Peyer's patch (tissue), 4 donors: ENCODE data around the gene GEMIN5. TPM values are rescaled to one million over a fixed set of nuclear protein-coding genes. Genes with fewer than 3 reads are reported as not detected.

ENCODE experiments used
- DNase-seq, 3 donors: peaks; one replicate each; pipeline ENCODE4 v3.0.0-alpha.2; 2017 to 2019
- H3K27ac ChIP-seq, 4 donors: fragments of 200-600 bp; sonication (generic); one replicate each; pipeline ENCODE4 v1.5.1; 2016 to 2019
- H3K27me3 ChIP-seq, 2 donors: fragments of 200-600 bp; sonication (generic); one replicate each; pipeline ENCODE4 v1.5.1; 2019
- H3K36me3 ChIP-seq, 3 donors: fragments of 200-600 bp; sonication (generic); one replicate each; pipeline ENCODE4 v1.5.1; 2016 to 2019
- H3K4me1 ChIP-seq, 4 donors: fragments of 200-600 bp; sonication (generic); one replicate each; pipeline ENCODE4 v1.5.1; 2016 to 2019
- H3K4me3 ChIP-seq, 4 donors: fragments of 200-600 bp; sonication (generic); 1 replicate in 3 of 4; 2 replicates in 1 of 4; pipeline ENCODE4 v1.5.1; 2016 to 2019; ENCODE audit warnings: mild to moderate bottlenecking in 1 of 4
- H3K9me3 ChIP-seq, 4 donors: fragments of 200-600 bp; sonication (generic); one replicate each; pipeline ENCODE4 v1.5.1; 2016 to 2019; ENCODE audit warnings: mild to moderate bottlenecking in 1 of 4
- POLR2A ChIP-seq, 2 donors: fragments of 450-650 bp; IDR thresholded peaks; one replicate each; pipeline ENCODE4 v1.5.1; 2017; ENCODE audit warnings: antibody characterized with exemption in 2 of 2, mild to moderate bottlenecking in 2 of 2, moderate library complexity in 2 of 2
- total RNA-seq, 4 donors: library from RNA; depleted of rRNA; stranded (reverse); fragments of >200 nt; gene quantifications; one replicate each; pipeline ENCODE4 v1.1.0, GENCODE V29; 2016
- TF ChIP-seq, protein P1 (sequence below), 6 experiments: fragments of 450-650 bp in 4 of 6; fragments of 200-600 bp in 2 of 6; sonication (generic) in 1 of 6; IDR thresholded peaks; one replicate each; pipeline ENCODE4 v1.5.1; 2017 to 2019; ENCODE audit warnings: antibody characterized with exemption in 6 of 6, mild to moderate bottlenecking in 3 of 6, moderate library complexity in 1 of 6

Gene GEMIN5
- total RNA-seq, 4 donors from 2014 or later, result 9.1 to 13.3 (median 12.2) TPM

DNA sequence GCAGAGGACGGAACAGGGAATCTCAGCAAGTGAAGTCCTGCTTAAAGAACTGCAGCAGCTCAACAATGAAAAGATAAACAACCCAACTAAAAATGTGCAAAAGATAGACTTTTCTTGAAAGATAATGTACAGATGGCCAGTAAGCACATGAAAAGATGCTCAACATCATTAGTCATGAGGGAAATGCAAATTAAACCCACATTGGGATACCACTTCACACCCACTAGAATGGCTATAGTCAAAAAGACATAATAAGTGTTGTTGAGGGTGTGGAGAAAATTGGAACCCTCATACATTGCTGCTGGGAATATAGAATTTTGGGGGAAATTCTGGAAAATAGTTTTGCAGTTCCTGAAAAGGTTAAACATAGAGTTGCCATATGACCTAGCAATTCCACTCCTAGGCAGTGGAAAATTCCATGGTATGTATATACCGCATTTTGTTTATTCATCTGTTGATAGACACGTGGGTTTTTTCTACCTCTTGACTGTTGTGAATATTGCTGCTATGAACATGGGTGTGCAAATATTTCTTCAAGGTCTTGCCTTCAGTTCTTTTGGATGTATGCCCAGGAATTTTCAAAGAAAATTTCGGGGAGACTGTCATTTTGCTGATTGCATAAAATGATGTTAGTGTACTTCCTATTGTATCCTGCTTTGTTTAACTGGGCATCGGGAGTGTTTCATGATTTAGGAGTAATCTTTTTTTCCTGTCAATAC, 72.4 kb downstream of the GEMIN5 start:
- Histone ChIP-seq H3K27ac (no peak overlapping the region), H3K9me3 (no peaks in the 10 kb centered on the region), H3K4me1 (peaks cover 0 to 20% (median 9%) of the 10 kb centered on the region in 4 donors), H3K4me3 (no peak overlapping the region), H3K27me3 (no peaks in the 10 kb centered on the region), H3K36me3 (peaks cover 0 to 40% (median 0%) of the 10 kb centered on the region in 3 donors)
- no peak for TF ChIP-seq POLR2A (IDR thresholded peaks at IDR 0.05)
- TF ChIP-seq, protein P1, sequence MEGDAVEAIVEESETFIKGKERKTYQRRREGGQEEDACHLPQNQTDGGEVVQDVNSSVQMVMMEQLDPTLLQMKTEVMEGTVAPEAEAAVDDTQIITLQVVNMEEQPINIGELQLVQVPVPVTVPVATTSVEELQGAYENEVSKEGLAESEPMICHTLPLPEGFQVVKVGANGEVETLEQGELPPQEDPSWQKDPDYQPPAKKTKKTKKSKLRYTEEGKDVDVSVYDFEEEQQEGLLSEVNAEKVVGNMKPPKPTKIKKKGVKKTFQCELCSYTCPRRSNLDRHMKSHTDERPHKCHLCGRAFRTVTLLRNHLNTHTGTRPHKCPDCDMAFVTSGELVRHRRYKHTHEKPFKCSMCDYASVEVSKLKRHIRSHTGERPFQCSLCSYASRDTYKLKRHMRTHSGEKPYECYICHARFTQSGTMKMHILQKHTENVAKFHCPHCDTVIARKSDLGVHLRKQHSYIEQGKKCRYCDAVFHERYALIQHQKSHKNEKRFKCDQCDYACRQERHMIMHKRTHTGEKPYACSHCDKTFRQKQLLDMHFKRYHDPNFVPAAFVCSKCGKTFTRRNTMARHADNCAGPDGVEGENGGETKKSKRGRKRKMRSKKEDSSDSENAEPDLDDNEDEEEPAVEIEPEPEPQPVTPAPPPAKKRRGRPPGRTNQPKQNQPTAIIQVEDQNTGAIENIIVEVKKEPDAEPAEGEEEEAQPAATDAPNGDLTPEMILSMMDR (IDR thresholded peaks at IDR 0.05), result no peak
- DNase-seq, result no peak

DNA sequence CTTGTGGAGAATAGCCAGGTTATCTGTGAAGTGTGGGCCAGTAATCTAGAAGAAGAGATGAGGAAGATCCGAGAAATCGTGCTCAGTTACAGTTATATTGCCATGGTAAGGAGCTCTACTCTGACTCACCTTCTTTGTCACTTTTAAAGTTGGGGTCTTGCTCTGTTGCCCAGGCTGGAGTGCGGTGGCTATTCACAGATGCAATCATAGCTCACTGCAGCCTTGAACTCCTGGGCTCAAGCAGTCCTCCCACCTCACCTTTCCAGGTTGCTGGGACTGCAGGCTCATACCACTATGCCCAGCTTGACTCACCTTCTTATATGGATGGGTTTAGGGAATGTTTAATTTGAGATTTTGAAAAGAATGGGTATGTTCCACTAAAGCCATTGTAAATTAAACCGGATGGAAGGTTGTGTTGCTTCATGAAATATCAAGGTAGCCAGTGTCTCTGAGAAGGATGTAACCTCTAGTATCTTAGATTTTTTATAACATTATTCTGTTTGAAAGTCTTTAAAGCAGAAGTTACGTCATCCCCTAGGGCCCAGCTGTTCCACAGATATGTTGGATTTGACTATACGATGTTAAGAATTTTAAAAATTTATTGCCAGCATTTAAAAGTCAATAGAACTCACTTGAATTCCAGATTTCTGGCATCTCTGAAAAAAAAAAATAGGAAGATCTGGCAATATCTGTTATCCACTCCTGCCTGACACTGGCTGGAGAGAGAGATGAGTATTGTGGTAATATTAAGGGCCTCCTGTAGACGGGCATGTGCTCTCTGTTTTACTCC, 74.5 kb downstream of the GEMIN5 start:
- Histone ChIP-seq H3K27me3 (no peaks in the 10 kb centered on the region), H3K4me1 (peaks cover 0 to 28% (median 15%) of the 10 kb centered on the region in 4 donors), H3K27ac (no peak overlapping the region), H3K4me3 (no peak overlapping the region), H3K36me3 (peaks cover 0 to 33% (median 0%) of the 10 kb centered on the region in 3 donors), H3K9me3 (no peaks in the 10 kb centered on the region)
- no peak for DNase-seq
- TF ChIP-seq POLR2A (IDR thresholded peaks at IDR 0.05), result no peak
- TF ChIP-seq, protein P1 (IDR thresholded peaks at IDR 0.05), result no peak

DNA sequence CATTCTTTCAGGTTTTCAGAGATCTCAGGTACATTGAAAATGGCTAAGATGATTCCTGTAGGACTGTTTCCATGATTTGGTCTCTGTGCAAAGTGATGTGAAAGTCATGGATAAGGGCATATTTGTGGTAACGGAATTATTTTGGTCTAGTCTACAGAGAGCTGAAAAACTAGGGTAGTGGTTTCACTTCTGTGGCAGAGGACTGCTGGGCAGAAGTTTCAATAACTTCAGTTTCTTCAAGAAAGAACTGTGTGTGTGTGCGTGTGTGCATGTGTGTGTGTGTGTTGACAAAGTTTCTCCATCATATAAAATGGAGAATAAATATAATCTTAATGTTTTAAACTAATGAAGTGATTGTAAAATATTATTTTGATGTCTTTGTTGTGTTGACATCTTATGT, 75.2 kb downstream of the GEMIN5 start:
- no peak overlapping the region for H3K4me3 ChIP-seq
- H3K9me3 ChIP-seq, result no peaks in the 10 kb centered on the region
- H3K36me3 ChIP-seq, result peaks cover 0 to 30% (median 0%) of the 10 kb centered on the region in 3 donors
- H3K27me3 ChIP-seq, result no peaks in the 10 kb centered on the region
- TF ChIP-seq, protein P1 (IDR thresholded peaks at IDR 0.05), result no peak
- no peak for TF ChIP-seq POLR2A (IDR thresholded peaks at IDR 0.05)
- DNase-seq, result no peak
- peaks cover 0 to 28% (median 15%) of the 10 kb centered on the region in 4 donors for H3K4me1 ChIP-seq
- no peak overlapping the region for H3K27ac ChIP-seq

DNA sequence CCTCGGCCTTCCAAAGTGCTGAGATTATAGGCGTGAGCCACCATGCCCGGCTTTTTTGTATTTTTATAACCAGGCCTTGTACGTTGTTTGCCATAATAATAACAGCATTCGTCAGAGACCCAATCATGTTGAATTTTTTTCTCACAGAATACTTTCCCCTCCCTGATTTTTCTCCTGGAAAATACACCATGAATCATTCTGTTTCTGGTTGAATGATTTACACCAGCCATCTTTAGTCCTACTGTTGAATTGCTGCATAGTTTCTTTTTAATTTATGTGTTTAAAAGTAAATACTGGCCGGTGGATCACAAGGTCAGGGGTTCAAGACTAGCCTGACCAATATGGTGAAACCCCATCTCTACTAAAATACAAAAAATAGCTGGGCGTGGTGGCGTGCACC, 76.1 kb downstream of the GEMIN5 start:
- DNase-seq, result no peak
- Histone ChIP-seq H3K9me3 (no peaks in the 10 kb centered on the region), H3K4me3 (no peak overlapping the region), H3K27me3 (no peaks in the 10 kb centered on the region), H3K4me1 (peaks cover 0 to 31% (median 17%) of the 10 kb centered on the region in 4 donors), H3K36me3 (peaks cover 0 to 30% (median 0%) of the 10 kb centered on the region in 3 donors), H3K27ac (no peak overlapping the region)
- TF ChIP-seq POLR2A (IDR thresholded peaks at IDR 0.05), result no peak
- TF ChIP-seq, protein P1 (IDR thresholded peaks at IDR 0.05), result no peak

DNA sequence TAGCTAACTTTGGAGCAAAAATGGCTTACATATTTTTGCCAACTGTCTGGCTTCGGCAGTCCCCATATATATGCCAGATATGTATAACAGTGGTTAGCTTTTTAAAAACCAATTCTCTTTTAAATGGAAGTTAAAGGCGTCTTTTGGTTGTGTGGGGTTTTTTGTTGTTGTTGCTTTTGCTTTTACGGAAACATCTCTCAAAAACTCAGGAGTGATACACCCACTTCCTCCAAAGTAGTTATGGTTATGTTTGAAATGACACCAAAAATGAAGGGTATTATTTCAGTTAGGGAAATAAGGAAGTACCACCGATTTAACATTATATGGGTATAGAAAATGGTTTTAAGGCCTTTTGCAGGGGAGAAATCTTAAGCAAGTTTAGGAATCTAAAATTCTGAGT, 77.2 kb downstream of the GEMIN5 start:
- no peak for DNase-seq
- Histone ChIP-seq H3K27ac (peak overlapping the region in 3 of 4 donors; percentile 97 to 98 (median 97)), H3K27me3 (no peaks in the 10 kb centered on the region), H3K36me3 (peaks cover 0 to 27% (median 0%) of the 10 kb centered on the region in 3 donors), H3K4me1 (peaks cover 0 to 35% (median 17%) of the 10 kb centered on the region in 4 donors), H3K4me3 (peak overlapping the region in 3 of 4 donors; percentile 73 to 87 (median 83)), H3K9me3 (no peaks in the 10 kb centered on the region)
- TF ChIP-seq POLR2A (IDR thresholded peaks at IDR 0.05), result no peak
- TF ChIP-seq, protein P1 (IDR thresholded peaks at IDR 0.05), result no peak
